Natural killer cell (primary cell): ENCODE data around the gene HSPA5. TPM values are rescaled to one million over a fixed set of nuclear protein-coding genes. Genes with fewer than 3 reads are reported as not detected.
"Not testable (repeated sequence)": the region's sequence is repeated elsewhere in the genome, so short reads cannot be mapped to it uniquely, and the experiment has no call there.

ENCODE experiments used
- ATAC-seq, 3 donors: fragments of 150-1000 bp in 2 of 3; fragments of 200-7000 bp in 1 of 3; cut with Tn5 transposase; 1 replicate in 1 of 3; 2 replicates in 2 of 3; pipeline ENCODE4 v1.10.0; 2021; ENCODE audit warnings: mild to moderate bottlenecking in 2 of 3, moderate library complexity in 2 of 3
- DNase-seq, 2 donors: peaks; one replicate each; pipeline versions ENCODE4 v3.0.0 to v3.0.0-alpha.2; 2013 to 2021; ENCODE audit warnings: mixed read lengths in 1 of 2
- H3K27ac ChIP-seq: one replicate; pipeline ENCODE4 v1.5.1; 2013; ENCODE audit warnings: mild to moderate bottlenecking, low read length
- H3K27me3 ChIP-seq: one replicate; pipeline ENCODE4 v1.6.1; 2013; ENCODE audit warnings: low read length; ENCODE audit not compliant: control insufficient read depth, insufficient read depth
- H3K36me3 ChIP-seq: one replicate; pipeline ENCODE4 v1.6.1; 2013; ENCODE audit warnings: low read length; ENCODE audit not compliant: control insufficient read depth, insufficient read depth
- H3K4me1 ChIP-seq: one replicate; pipeline ENCODE4 v1.6.1; 2013; ENCODE audit warnings: low read length; ENCODE audit not compliant: control insufficient read depth, insufficient read depth
- H3K4me3 ChIP-seq: one replicate; pipeline ENCODE4 v1.5.1; 2013; ENCODE audit warnings: low read length
- H3K9me3 ChIP-seq: one replicate; pipeline ENCODE4 v1.6.1; 2013; ENCODE audit warnings: low read length; ENCODE audit not compliant: control insufficient read depth, insufficient read depth
- H3K27ac Mint-ChIP-seq, 2 donors: one replicate each; pipeline ENCODE4 v1.8.0; 2022; ENCODE audit warnings: mild to moderate bottlenecking in 2 of 2, mixed read lengths in 2 of 2, moderate library complexity in 1 of 2
- H3K27me3 Mint-ChIP-seq, 2 donors: one replicate each; pipeline ENCODE4 v1.8.0; 2022; ENCODE audit warnings: low read depth in 2 of 2, mixed read lengths in 2 of 2
- H3K36me3 Mint-ChIP-seq: one replicate; pipeline ENCODE4 v1.8.0; 2022; ENCODE audit warnings: mixed read lengths
- H3K4me1 Mint-ChIP-seq, 2 donors: one replicate each; pipeline ENCODE4 v1.8.0; 2022; ENCODE audit warnings: mixed read lengths in 2 of 2
- H3K4me3 Mint-ChIP-seq: one replicate; pipeline ENCODE4 v1.8.0; 2022; ENCODE audit warnings: mild to moderate bottlenecking, moderate library complexity, mixed read lengths
- H3K9me3 Mint-ChIP-seq, 2 donors: one replicate each; pipeline ENCODE4 v1.8.0; 2022; ENCODE audit warnings: mixed read lengths in 2 of 2
- WGBS: methylation state at CpG from one replicate; pipeline ENCODE4 v1.1.7; 2013; ENCODE audit warnings: missing lambda C conversion rate; ENCODE audit not compliant: insufficient coverage; 5-methylcytosine and 5-hydroxymethylcytosine counted together
- intact Hi-C: fragments of 100-400 bp; cut with micrococcal nuclease; formaldehyde crosslinking; loops from one replicate; pipeline ENCODE4 v1.14.2; 2022
- total RNA-seq, 4 donors: library from RNA; stranded (reverse); fragments of 120-200 nt in 1 of 4; gene quantifications; one replicate each; pipeline versions ENCODE4 v1.2.3 to v1.2.4, GENCODE V29; 2013 to 2022
- TF ChIP-seq, protein P1 (sequence below): fragments of 200-600 bp; IDR thresholded peaks from one replicate; pipeline ENCODE4 v1.8.0; 2022; ENCODE audit warnings: antibody characterized with exemption

HSPA5 gene
- total RNA-seq, 3 donors from 2014 or later (not counting 1 experiment from before 2014, with no cell fraction given) = 222 to 281 (median 275) TPM

DNA sequence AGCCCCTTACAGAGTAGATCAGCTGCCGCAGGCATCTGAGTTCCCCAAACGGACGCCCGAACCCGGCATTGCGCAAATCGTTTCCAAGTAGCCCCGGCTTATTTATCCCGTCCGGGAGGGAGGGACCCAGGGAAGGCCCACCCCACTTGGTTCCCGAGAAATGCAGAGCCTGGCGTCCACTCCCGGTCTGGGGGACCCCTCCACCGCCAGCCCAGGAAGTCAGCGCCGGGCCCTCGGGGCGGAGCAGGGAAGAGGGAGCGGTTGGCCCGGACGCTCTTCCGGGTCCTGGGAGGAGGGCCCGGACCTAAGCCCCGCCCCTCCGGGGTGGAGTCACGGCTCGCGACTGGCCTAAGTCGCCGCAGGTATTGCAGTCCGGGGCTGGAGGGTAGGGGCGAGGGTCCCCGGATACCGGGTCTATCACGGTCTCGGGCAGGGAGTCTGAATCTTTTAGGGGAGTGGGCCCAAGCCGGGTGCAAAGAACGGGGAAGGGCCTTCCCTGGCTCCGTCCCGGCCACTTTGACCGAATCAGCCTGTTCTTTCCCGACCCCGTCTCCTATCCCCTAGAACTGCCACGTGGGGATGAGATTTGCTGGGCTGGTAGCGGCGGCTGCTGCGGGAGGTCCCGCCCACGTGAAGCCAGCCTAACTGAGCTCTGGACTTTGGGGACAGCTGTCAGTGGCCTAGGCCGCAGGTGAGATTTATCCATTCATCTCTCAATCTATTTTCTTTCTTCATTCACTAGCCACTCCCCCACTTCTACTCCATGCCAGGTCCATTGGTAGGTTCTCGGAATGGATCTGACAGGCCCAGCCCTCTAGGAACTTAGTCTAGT, 40.7 kb downstream of the HSPA5 start, which contains the start of gene RABEPK:
Gene RABEPK (plus strand): TSS at position 327 of the 832 bp plus-strand sequence. CDS start 2,472 bp downstream, outside the sequence.
- Mint-ChIP-seq H3K9me3 (no peaks in the 10 kb centered on the region), H3K36me3 (peaks cover 8% of the 10 kb centered on the region), H3K4me1 (peaks cover 8 to 12% of the 10 kb centered on the region in 2 donors), H3K27ac (peak within 1 kb of the TSS; percentile 78 to 84), H3K27me3 (peaks cover 0 to 2% of the 10 kb centered on the region in 2 donors), H3K4me3 (peak within 1 kb of the TSS; percentile 88)
- peak; percentile 98 to 99 (median 98) for ATAC-seq
- Histone ChIP-seq H3K36me3 (peaks cover 5% of the 10 kb centered on the region), H3K27me3 (no peaks in the 10 kb centered on the region), H3K9me3 (no peaks in the 10 kb centered on the region), H3K4me1 (peaks cover 16% of the 10 kb centered on the region), H3K27ac (peak within 1 kb of the TSS; percentile 83), H3K4me3 (peak within 1 kb of the TSS; percentile 92)
- intact Hi-C loops = loop anchor here (1.0 kb wide), 2 partner anchors 11 to 41 kb away; partner anchors contain the start of genes HSPA5 and PPP6C
- under 1% methylated on average over 50 of the region's 51 CpGs for WGBS
- TF ChIP-seq, protein P1, sequence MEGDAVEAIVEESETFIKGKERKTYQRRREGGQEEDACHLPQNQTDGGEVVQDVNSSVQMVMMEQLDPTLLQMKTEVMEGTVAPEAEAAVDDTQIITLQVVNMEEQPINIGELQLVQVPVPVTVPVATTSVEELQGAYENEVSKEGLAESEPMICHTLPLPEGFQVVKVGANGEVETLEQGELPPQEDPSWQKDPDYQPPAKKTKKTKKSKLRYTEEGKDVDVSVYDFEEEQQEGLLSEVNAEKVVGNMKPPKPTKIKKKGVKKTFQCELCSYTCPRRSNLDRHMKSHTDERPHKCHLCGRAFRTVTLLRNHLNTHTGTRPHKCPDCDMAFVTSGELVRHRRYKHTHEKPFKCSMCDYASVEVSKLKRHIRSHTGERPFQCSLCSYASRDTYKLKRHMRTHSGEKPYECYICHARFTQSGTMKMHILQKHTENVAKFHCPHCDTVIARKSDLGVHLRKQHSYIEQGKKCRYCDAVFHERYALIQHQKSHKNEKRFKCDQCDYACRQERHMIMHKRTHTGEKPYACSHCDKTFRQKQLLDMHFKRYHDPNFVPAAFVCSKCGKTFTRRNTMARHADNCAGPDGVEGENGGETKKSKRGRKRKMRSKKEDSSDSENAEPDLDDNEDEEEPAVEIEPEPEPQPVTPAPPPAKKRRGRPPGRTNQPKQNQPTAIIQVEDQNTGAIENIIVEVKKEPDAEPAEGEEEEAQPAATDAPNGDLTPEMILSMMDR = no peak
- peak; percentile 93 to 94 for DNase-seq

DNA sequence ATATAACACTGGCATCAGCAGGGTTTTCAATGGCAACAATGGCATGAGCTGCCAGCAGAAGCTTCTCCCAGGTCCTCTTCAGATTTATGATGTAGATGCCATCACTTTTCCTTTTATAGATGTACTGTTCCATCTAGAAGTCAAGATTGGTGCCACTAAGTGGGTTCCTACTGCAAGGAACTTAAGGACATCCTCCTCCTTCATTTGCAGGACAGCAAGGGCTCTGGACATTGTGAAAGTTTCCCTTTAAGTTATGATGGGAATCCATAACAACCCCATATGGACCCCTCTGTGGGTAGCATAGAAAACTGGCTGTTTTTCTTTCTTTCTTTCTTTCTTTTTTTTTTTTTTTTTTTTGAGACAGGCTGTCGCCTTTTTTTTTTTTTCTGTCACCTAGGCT, 45.6 kb downstream of the HSPA5 start:
- H3K27ac ChIP-seq, ATAC-seq, H3K9me3 ChIP-seq, H3K36me3 Mint-ChIP-seq, H3K27me3 Mint-ChIP-seq, H3K4me3 Mint-ChIP-seq, H3K4me3 ChIP-seq, intact Hi-C loops, H3K27me3 ChIP-seq, H3K9me3 Mint-ChIP-seq, H3K27ac Mint-ChIP-seq, H3K36me3 ChIP-seq, H3K4me1 Mint-ChIP-seq: not testable (repeated sequence)
- WGBS = no CpG with 5 or more reads among the region's 1 CpG
- DNase-seq = peak in 1 of 2 donors; percentile 35
- peaks cover 18% of the 10 kb centered on the region for H3K4me1 ChIP-seq

- ATAC-seq, H3K36me3 ChIP-seq, H3K36me3 Mint-ChIP-seq, H3K9me3 ChIP-seq, intact Hi-C loops, H3K9me3 Mint-ChIP-seq, H3K27ac Mint-ChIP-seq, H3K4me3 ChIP-seq, H3K4me1 Mint-ChIP-seq, H3K27me3 Mint-ChIP-seq, H3K27ac ChIP-seq, H3K4me3 Mint-ChIP-seq, H3K27me3 ChIP-seq: not testable (repeated sequence)
- WGBS = 93% methylated on average over 5 of the region's 5 CpGs
- peak in 1 of 2 donors; percentile 30 for DNase-seq
- peaks cover 23% of the 10 kb centered on the region for H3K4me1 ChIP-seq
Measured at GRCh38 chr9:125194466-125194865, 46.7 kb downstream of the HSPA5 start.

DNA sequence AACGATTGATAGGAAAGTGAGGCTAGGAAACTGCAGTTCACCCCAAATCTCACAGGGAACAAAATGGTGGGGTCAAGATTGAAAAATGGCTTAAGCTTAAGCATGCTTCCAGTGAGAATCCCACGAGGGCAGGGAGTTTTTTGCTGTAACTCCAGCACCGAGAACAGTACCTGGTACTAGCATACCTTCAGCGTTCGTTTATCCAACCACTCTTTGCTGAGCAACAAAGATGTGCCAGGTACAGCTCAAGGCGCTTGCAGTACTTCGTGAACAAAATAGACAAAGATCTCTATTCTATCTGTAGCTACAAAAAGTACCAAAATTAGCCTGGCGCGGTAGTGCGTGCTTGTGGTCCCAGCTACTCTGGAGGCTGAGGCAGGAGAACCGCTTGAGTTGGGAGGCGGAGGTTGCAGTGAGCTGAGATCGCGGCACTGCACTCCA, 50.8 kb downstream of the HSPA5 start:
- WGBS = 65% methylated on average over 13 of the region's 14 CpGs
- Mint-ChIP-seq H3K4me3 (peak overlapping the region; percentile 94), H3K36me3 (no peaks in the 10 kb centered on the region), H3K27ac (peak overlapping the region; percentile 91), H3K9me3 (no peaks in the 10 kb centered on the region), H3K4me1 (peaks cover 15 to 18% of the 10 kb centered on the region in 2 donors), H3K27me3 (no peaks in the 10 kb centered on the region)
- DNase-seq (peak in 1 of 2 donors; percentile 56), ATAC-seq (no peak)
- TF ChIP-seq, protein P1 = no peak
- intact Hi-C loops = no loop called here
- H3K27me3 ChIP-seq = no peaks in the 10 kb centered on the region
- peak overlapping the region; percentile 99 for H3K4me3 ChIP-seq
- no peaks in the 10 kb centered on the region for H3K36me3 ChIP-seq
- H3K27ac ChIP-seq = peak overlapping the region; percentile 98
- H3K9me3 ChIP-seq = no peaks in the 10 kb centered on the region
- H3K4me1 ChIP-seq = peaks cover 32% of the 10 kb centered on the region
